Measurements from ENCODE around the gene MBD4. TPM values are rescaled to one million over a fixed set of nuclear protein-coding genes. Genes with fewer than 3 reads are reported as not detected.
A peak's percentile ranks its signal among the peaks of the same experiment; 100 is the strongest.

MBD4 gene
- total RNA-seq, 1 donor from 2014 or later: 38.8 TPM

GRCh38 chr3:129383292-129383860, 56.4 kb downstream of the MBD4 start:
- Histone ChIP-seq H3K9me3 (no peaks in the 10 kb centered on the region), H3K36me3 (peaks cover 13% of the 10 kb centered on the region), H3K27me3 (ENCODE audit: low read depth) (no peaks in the 10 kb centered on the region), H3K4me3 (no peak overlapping the region), H3K4me1 (peaks cover 11% of the 10 kb centered on the region), H3K27ac (no peak overlapping the region)
- ATAC-seq (peak; percentile 81 to 82), DNase-seq (no peak)
- TF ChIP-seq CTCF (IDR thresholded peaks at IDR 0.05): peak; percentile 72
- intact Hi-C loops (cut with DNase I): no loop called here

GRCh38 chr3:129382366-129382765, 57.4 kb downstream of the MBD4 start:
- DNase-seq (no peak), ATAC-seq (no peak)
- Histone ChIP-seq H3K4me1 (peaks cover 4% of the 10 kb centered on the region), H3K27ac (no peak overlapping the region), H3K27me3 (ENCODE audit: low read depth) (no peaks in the 10 kb centered on the region), H3K9me3 (no peaks in the 10 kb centered on the region), H3K36me3 (peaks cover 5% of the 10 kb centered on the region), H3K4me3 (no peak overlapping the region)
- no peak for TF ChIP-seq CTCF (IDR thresholded peaks at IDR 0.05)
- intact Hi-C loops (cut with DNase I): no loop called here

Other genes with a start within 250 kb of the MBD4 start
- 150 TPM for gene COPG1, start 190.3 kb downstream of the MBD4 start, total RNA-seq
- gene HMCES, start 161.1 kb downstream of the MBD4 start, total RNA-seq: 28.1 TPM
- gene EFCAB12, start 11.3 kb downstream of the MBD4 start, total RNA-seq: 4.8 TPM
- 29.9 TPM for gene IFT122, start 276 bp upstream of the MBD4 start, total RNA-seq
- not detected for gene RHO, start 88.7 kb upstream of the MBD4 start, total RNA-seq
- gene H1-8, start 103.2 kb upstream of the MBD4 start, total RNA-seq: not detected
- 233 TPM for gene PLXND1, start 166.7 kb upstream of the MBD4 start, total RNA-seq